ENCODE data around the gene MON1A.
A peak's percentile ranks its signal among the peaks of the same experiment; 100 is the strongest.
"Not testable (repeated sequence)": the region's sequence is repeated elsewhere in the genome, so short reads cannot be mapped to it uniquely, and the experiment has no call there.

The MON1A gene

GRCh38 chr3:49917806-49918590 is 11.6 kb downstream of the MON1A start:
- not testable (repeated sequence) for H3K4me3 ChIP-seq (ENCODE audit: low read length in 2 of 2); H3K4me1 ChIP-seq (ENCODE audit: control insufficient read depth, insufficient read depth, low read length); H3K9me3 ChIP-seq (ENCODE audit: control insufficient read depth in 2 of 2, low read length in 2 of 2); H3K9ac ChIP-seq (ENCODE audit: low read length in 2 of 2); H3K27ac ChIP-seq (ENCODE audit: low read length); H3K27me3 ChIP-seq (ENCODE audit: control insufficient read depth in 1 of 2, insufficient read depth in 2 of 2, low read length in 2 of 2); H3K36me3 ChIP-seq (ENCODE audit: control insufficient read depth in 2 of 2, insufficient read depth in 2 of 2, low read length in 2 of 2)

GRCh38 chr3:49916686-49917085 is 12.9 kb downstream of the MON1A start:
- peaks cover 3 to 13% of the 10 kb centered on the region in 2 donors for H3K36me3 ChIP-seq (ENCODE audit: control insufficient read depth in 2 of 2, insufficient read depth in 2 of 2, low read length in 2 of 2)
- H3K9me3 ChIP-seq (ENCODE audit: control insufficient read depth in 2 of 2, low read length in 2 of 2) = no peaks in the 10 kb centered on the region
- H3K27me3 ChIP-seq (ENCODE audit: control insufficient read depth in 1 of 2, insufficient read depth in 2 of 2, low read length in 2 of 2) = no peaks in the 10 kb centered on the region
- H3K9ac ChIP-seq (ENCODE audit: low read length in 2 of 2) = no peak overlapping the region
- no peaks in the 10 kb centered on the region for H3K4me1 ChIP-seq (ENCODE audit: control insufficient read depth, insufficient read depth, low read length)
- H3K27ac ChIP-seq (ENCODE audit: low read length) = no peak overlapping the region
- no peak overlapping the region for H3K4me3 ChIP-seq (ENCODE audit: low read length in 2 of 2)

DNA sequence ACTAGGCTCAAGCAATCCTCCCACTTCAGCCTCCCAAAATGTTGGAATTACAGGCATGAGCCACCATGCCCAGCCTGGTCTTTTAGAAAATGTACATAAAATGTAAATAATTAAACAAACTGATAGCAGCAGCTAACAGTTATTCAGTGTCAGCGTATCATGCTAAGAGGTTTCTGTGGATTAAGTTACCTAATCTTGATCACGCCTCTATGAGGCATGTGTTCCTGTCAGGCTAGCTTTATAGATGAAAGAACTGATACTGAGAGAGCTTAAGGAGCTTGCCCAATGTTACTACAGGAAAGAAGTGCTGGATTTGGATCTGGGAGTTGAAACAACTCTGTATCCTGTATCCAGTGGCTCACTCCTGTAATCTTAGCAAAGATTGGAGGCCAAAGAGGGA is 14.7 kb downstream of the MON1A start:
- H3K9ac ChIP-seq (ENCODE audit: low read length in 2 of 2) = no peak overlapping the region
- no peak overlapping the region for H3K4me3 ChIP-seq (ENCODE audit: low read length in 2 of 2)
- no peaks in the 10 kb centered on the region for H3K9me3 ChIP-seq (ENCODE audit: control insufficient read depth in 2 of 2, low read length in 2 of 2)
- no peaks in the 10 kb centered on the region for H3K4me1 ChIP-seq (ENCODE audit: control insufficient read depth, insufficient read depth, low read length)
- no peak overlapping the region for H3K27ac ChIP-seq (ENCODE audit: low read length)
- no peaks in the 10 kb centered on the region for H3K27me3 ChIP-seq (ENCODE audit: control insufficient read depth in 1 of 2, insufficient read depth in 2 of 2, low read length in 2 of 2)
- H3K36me3 ChIP-seq (ENCODE audit: control insufficient read depth in 2 of 2, insufficient read depth in 2 of 2, low read length in 2 of 2) = peaks cover 9 to 18% of the 10 kb centered on the region in 2 donors

GRCh38 chr3:49912881-49913281 is 16.7 kb downstream of the MON1A start:
- Histone ChIP-seq H3K27me3 (ENCODE audit: control insufficient read depth in 1 of 2, insufficient read depth in 2 of 2, low read length in 2 of 2) (no peaks in the 10 kb centered on the region), H3K36me3 (ENCODE audit: control insufficient read depth in 2 of 2, insufficient read depth in 2 of 2, low read length in 2 of 2) (peaks cover 10 to 24% of the 10 kb centered on the region in 2 donors), H3K4me1 (ENCODE audit: control insufficient read depth, insufficient read depth, low read length) (no peaks in the 10 kb centered on the region), H3K4me3 (ENCODE audit: low read length in 2 of 2) (no peak overlapping the region), H3K27ac (ENCODE audit: low read length) (no peak overlapping the region), H3K9ac (ENCODE audit: low read length in 2 of 2) (no peak overlapping the region), H3K9me3 (ENCODE audit: control insufficient read depth in 2 of 2, low read length in 2 of 2) (no peaks in the 10 kb centered on the region)

- H3K27ac ChIP-seq (ENCODE audit: low read length) = no peak overlapping the region
- H3K27me3 ChIP-seq (ENCODE audit: control insufficient read depth in 1 of 2, insufficient read depth in 2 of 2, low read length in 2 of 2) = no peaks in the 10 kb centered on the region
- no peaks in the 10 kb centered on the region for H3K9me3 ChIP-seq (ENCODE audit: control insufficient read depth in 2 of 2, low read length in 2 of 2)
- H3K4me3 ChIP-seq (ENCODE audit: low read length in 2 of 2) = no peak overlapping the region
- H3K36me3 ChIP-seq (ENCODE audit: control insufficient read depth in 2 of 2, insufficient read depth in 2 of 2, low read length in 2 of 2) = peaks cover 10 to 24% of the 10 kb centered on the region in 2 donors
- H3K9ac ChIP-seq (ENCODE audit: low read length in 2 of 2) = no peak overlapping the region
- no peaks in the 10 kb centered on the region for H3K4me1 ChIP-seq (ENCODE audit: control insufficient read depth, insufficient read depth, low read length)
Measured at GRCh38 chr3:49911611-49912010, 18.0 kb downstream of the MON1A start.

- no peak overlapping the region for H3K9ac ChIP-seq (ENCODE audit: low read length in 2 of 2)
- H3K27ac ChIP-seq (ENCODE audit: low read length) = no peak overlapping the region
- H3K4me1 ChIP-seq (ENCODE audit: control insufficient read depth, insufficient read depth, low read length) = peaks cover 5% of the 10 kb centered on the region
- H3K9me3 ChIP-seq (ENCODE audit: control insufficient read depth in 2 of 2, low read length in 2 of 2) = no peaks in the 10 kb centered on the region
- no peaks in the 10 kb centered on the region for H3K27me3 ChIP-seq (ENCODE audit: control insufficient read depth in 1 of 2, insufficient read depth in 2 of 2, low read length in 2 of 2)
- H3K36me3 ChIP-seq (ENCODE audit: control insufficient read depth in 2 of 2, insufficient read depth in 2 of 2, low read length in 2 of 2) = peaks cover 10 to 23% of the 10 kb centered on the region in 2 donors
- no peak overlapping the region for H3K4me3 ChIP-seq (ENCODE audit: low read length in 2 of 2)
Measured at GRCh38 chr3:49911124-49911420, 18.5 kb downstream of the MON1A start.

DNA sequence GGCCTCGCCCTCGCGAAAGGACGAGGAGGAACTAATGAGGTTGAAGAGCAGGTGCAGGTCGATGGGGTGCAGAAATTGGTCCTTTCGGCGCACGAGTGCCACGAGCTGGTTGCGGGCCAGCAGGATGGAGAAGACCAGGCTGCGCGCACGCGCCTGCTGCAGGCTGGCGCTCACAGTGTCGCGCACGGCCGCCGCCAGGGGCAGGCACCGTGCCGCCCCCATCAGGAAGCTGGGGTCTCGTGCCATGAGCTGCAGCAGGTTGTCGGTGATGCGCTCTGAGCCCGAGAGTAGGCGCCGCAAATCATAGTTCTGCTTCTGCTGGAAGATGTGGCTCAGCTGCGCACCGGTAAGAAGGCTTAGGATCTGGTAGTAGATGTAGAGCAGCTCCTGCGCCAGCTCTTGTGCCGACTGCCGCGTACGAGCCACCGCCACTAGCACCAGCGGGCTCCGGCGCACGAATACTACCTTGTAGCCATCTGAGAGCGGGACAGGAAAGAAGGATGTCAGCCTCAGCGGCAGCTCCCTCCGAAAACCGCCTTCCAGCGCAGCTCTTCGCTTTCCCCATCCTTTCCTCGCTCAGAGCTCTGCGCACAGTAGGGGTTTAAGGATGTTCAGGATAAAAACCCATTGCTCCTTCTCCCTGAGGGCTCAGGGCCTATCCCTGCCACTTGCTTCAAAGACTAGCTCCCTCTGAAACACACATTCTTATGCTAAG is 19.0 kb downstream of the MON1A start:
- Histone ChIP-seq H3K36me3 (ENCODE audit: control insufficient read depth in 2 of 2, insufficient read depth in 2 of 2, low read length in 2 of 2) (peaks cover 10 to 21% of the 10 kb centered on the region in 2 donors), H3K27ac (ENCODE audit: low read length) (no peak overlapping the region)

DNA sequence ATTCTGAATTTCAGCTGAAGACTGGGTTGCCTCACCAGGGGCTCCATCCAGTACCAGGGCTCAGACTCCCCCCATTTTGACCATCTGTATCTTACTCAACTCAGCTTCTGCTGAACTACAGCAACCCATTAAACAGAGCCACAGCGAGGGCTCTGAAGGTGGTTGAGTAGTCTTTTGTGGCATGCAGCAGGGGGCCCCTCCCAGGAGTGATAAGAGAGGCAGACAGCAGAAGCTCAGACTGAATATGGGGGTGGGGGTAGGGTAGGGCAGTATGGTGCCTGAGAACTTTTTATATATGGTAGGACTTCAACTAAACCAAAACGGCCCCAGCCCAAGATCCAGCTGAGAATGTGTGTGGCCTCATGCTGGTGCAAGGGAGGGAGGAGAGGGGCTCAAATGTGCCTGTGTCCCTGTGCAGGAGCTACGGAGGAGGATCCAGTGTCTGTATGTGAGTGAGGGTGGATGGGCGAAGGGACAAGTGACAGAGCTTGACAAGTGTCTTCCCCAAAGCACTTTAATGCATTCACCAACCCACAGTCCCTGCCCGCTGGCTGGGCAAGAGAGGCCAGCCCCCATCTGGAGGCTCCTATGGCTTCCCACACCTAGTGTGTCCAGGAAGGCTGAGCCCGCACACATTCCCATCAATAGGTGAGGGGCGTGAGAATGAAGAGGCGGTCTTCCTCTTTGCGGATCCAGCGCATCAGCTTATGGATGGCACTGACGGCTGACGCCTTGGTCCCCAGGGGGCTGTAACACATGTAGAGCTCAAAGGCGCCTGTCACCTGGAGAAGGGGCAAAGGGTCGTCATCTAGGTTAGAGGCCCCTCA is 21.0 kb downstream of the MON1A start:
- H3K27ac ChIP-seq (ENCODE audit: low read length) = no peak overlapping the region
- no peak overlapping the region for H3K4me3 ChIP-seq (ENCODE audit: low read length in 2 of 2)
- H3K9ac ChIP-seq (ENCODE audit: low read length in 2 of 2) = no peak overlapping the region
- peaks cover 14% of the 10 kb centered on the region for H3K4me1 ChIP-seq (ENCODE audit: control insufficient read depth, insufficient read depth, low read length)
- H3K36me3 ChIP-seq (ENCODE audit: control insufficient read depth in 2 of 2, insufficient read depth in 2 of 2, low read length in 2 of 2) = peaks cover 10 to 21% of the 10 kb centered on the region in 2 donors
- no peaks in the 10 kb centered on the region for H3K27me3 ChIP-seq (ENCODE audit: control insufficient read depth in 1 of 2, insufficient read depth in 2 of 2, low read length in 2 of 2)
- H3K9me3 ChIP-seq (ENCODE audit: control insufficient read depth in 2 of 2, low read length in 2 of 2) = no peaks in the 10 kb centered on the region

More for the DNA sequence above, 19.0 kb downstream of the MON1A start:
- Histone ChIP-seq H3K9me3 (ENCODE audit: control insufficient read depth in 2 of 2, low read length in 2 of 2) (no peaks in the 10 kb centered on the region), H3K4me1 (ENCODE audit: control insufficient read depth, insufficient read depth, low read length) (peaks cover 10% of the 10 kb centered on the region), H3K4me3 (ENCODE audit: low read length in 2 of 2) (no peak overlapping the region), H3K9ac (ENCODE audit: low read length in 2 of 2) (no peak overlapping the region), H3K27me3 (ENCODE audit: control insufficient read depth in 1 of 2, insufficient read depth in 2 of 2, low read length in 2 of 2) (no peaks in the 10 kb centered on the region)

DNA sequence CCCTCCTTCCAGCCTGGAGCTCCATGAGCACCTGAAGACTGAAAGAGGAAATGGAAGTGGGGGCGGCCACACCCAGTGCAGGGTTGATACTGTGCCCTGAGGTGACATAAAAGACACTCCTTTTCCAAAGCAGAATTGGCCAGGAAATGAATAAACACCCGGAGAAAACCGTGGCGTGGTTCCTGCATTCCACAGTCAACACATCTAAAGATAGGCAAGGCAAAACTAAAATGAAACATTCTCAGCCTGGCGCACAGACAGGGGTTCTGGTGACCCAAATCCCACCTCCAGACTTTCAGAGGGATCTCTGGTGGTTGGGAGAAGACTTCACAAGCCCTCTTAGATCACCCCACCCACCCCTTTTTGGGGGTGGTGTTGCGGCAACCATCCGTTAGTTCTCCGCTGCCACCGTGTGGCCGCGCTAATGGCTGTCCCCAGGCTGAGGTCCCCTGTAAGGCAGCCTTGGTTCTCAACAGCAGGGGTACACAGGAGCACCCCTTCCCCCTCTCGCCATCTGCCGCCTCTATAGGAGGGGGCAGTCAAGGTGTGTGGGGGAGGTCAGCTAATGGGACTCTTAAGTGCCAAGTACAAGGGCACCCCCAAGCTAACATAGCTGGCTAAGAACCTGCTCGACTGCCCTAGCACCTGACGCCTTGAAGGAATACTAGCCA is 23.4 kb downstream of the MON1A start:
- H3K9me3 ChIP-seq (ENCODE audit: control insufficient read depth in 2 of 2, low read length in 2 of 2) = no peaks in the 10 kb centered on the region
- peaks cover 23% of the 10 kb centered on the region for H3K4me1 ChIP-seq (ENCODE audit: control insufficient read depth, insufficient read depth, low read length)
- peak overlapping the region; percentile 69 to 75 for H3K4me3 ChIP-seq (ENCODE audit: low read length in 2 of 2)
- peak overlapping the region; percentile 31 for H3K27ac ChIP-seq (ENCODE audit: low read length)
- peak overlapping the region; percentile 47 to 48 for H3K9ac ChIP-seq (ENCODE audit: low read length in 2 of 2)
- peaks cover 7 to 8% of the 10 kb centered on the region in 2 donors for H3K36me3 ChIP-seq (ENCODE audit: control insufficient read depth in 2 of 2, insufficient read depth in 2 of 2, low read length in 2 of 2)
- H3K27me3 ChIP-seq (ENCODE audit: control insufficient read depth in 1 of 2, insufficient read depth in 2 of 2, low read length in 2 of 2) = no peaks in the 10 kb centered on the region

- not testable (repeated sequence) for H3K36me3 ChIP-seq (ENCODE audit: control insufficient read depth in 2 of 2, insufficient read depth in 2 of 2, low read length in 2 of 2); H3K9ac ChIP-seq (ENCODE audit: low read length in 2 of 2); H3K4me3 ChIP-seq (ENCODE audit: low read length in 2 of 2); H3K27ac ChIP-seq (ENCODE audit: low read length); H3K9me3 ChIP-seq (ENCODE audit: control insufficient read depth in 2 of 2, low read length in 2 of 2); H3K27me3 ChIP-seq (ENCODE audit: control insufficient read depth in 1 of 2, insufficient read depth in 2 of 2, low read length in 2 of 2)
- H3K4me1 ChIP-seq (ENCODE audit: control insufficient read depth, insufficient read depth, low read length) = peaks cover 28% of the 10 kb centered on the region
Measured at GRCh38 chr3:49904448-49904847, 25.2 kb downstream of the MON1A start.
